ENCODE results near the gene BLVRB. TPM values are rescaled to one million over a fixed set of nuclear protein-coding genes. Genes with fewer than 3 reads are reported as not detected.
A peak's percentile ranks its signal among the peaks of the same experiment; 100 is the strongest.

BLVRB gene
- total RNA-seq, 3 donors from 2014 or later (not counting 1 experiment from before 2014, with no cell fraction given) = 16.8 to 25.2 (median 18.3) TPM

- H3K9me3 ChIP-seq (ENCODE audit: control insufficient read depth, insufficient read depth, low read length) = no peaks in the 10 kb centered on the region
- Mint-ChIP-seq H3K9me3 (no peaks in the 10 kb centered on the region), H3K4me1 (peaks cover 25 to 29% of the 10 kb centered on the region in 2 donors), H3K36me3 (no peaks in the 10 kb centered on the region), H3K27me3 (ENCODE audit: low read depth in 2 of 2) (no peaks in the 10 kb centered on the region), H3K4me3 (peak within 1 kb of the TSS; percentile 98), H3K27ac (peak within 1 kb of the TSS; percentile 92 to 97)
- no peak for TF ChIP-seq CTCF (IDR thresholded peaks at IDR 0.05)
- WGBS (ENCODE audit: insufficient coverage) = under 1% methylated on average over 72 of the region's 72 CpGs
- DNase-seq = peak; percentile 98
- H3K27ac ChIP-seq (ENCODE audit: low read length) = peak within 1 kb of the TSS; percentile 89
- peaks cover 13% of the 10 kb centered on the region for H3K4me1 ChIP-seq (ENCODE audit: control insufficient read depth, insufficient read depth, low read length)
- intact Hi-C loops (cut with micrococcal nuclease) = loop anchor here (1.0 kb wide), 3 partner anchors 18 to 96 kb away; partner anchors contain the start of genes C19orf47 and PLD3
- peaks cover 16% of the 10 kb centered on the region for H3K36me3 ChIP-seq (ENCODE audit: control insufficient read depth, insufficient read depth, low read length)
- H3K4me3 ChIP-seq (ENCODE audit: low read length) = peak within 1 kb of the TSS; percentile 91
- ATAC-seq = peak; percentile 70 to 87 (median 74)
- no peaks in the 10 kb centered on the region for H3K27me3 ChIP-seq (ENCODE audit: control insufficient read depth, insufficient read depth, low read length)
Observed at GRCh38 chr19:40444000-40444824, 21.3 kb downstream of the BLVRB start, which contains the start of gene SERTAD3. SERTAD3 (minus strand) TSS chr19:40444335; CDS start chr19:40442080, 2,255 bp downstream.

DNA sequence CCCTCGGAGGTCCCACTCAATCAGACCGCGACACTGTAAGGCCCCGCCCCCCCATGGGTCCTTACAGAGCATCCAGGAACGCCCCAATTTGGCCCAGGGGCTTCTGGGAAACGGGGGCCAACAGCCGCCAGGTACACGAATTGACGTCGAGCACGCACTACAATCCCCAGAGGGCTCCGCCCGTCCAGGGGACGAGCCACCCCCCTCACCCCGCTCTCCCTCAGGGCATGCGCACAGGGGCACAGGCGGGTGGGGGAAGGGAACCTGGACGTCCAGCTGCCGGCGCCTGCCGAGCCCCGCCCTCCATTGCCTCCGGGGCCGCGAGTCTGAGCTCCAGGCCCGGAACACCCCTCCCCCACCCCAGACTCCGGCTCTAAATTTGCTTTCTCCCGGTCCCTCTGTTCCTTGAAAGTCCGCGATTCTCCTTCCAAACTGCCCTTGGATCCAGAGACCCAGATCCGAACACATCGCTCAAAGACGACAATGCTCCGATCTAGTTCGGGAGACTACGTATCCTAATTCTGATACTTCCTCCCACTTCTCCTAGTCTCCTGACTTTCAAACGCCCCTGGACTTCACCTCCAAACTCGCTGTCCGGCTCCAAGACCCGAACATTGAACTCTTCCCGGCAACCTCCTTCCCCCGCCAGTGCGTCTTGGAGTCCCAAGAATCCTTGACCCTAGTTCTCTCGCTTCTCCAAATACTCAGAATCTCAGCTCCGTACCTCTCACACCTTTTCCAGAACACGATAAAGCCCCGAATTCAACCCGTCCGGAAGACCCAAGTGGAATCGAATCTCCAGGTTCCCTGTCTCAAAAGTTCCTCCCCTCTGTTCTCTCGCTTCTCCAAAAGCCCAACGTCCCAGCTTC is 22.2 kb downstream of the BLVRB start:
- under 1% methylated on average over 52 of the region's 52 CpGs for WGBS (ENCODE audit: insufficient coverage)

More for the DNA sequence above, 22.2 kb downstream of the BLVRB start:
- Mint-ChIP-seq H3K4me3 (peak overlapping the region; percentile 98), H3K4me1 (peaks cover 25 to 29% of the 10 kb centered on the region in 2 donors), H3K36me3 (no peaks in the 10 kb centered on the region), H3K27me3 (ENCODE audit: low read depth in 2 of 2) (no peaks in the 10 kb centered on the region), H3K9me3 (no peaks in the 10 kb centered on the region), H3K27ac (peak overlapping the region; percentile 92 to 97)
- no peak for TF ChIP-seq CTCF (IDR thresholded peaks at IDR 0.05)
- DNase-seq (peak; percentile 95 to 100), ATAC-seq (peak; percentile 76 to 91 (median 78))
- Histone ChIP-seq H3K27ac (ENCODE audit: low read length) (peak overlapping the region; percentile 89), H3K36me3 (ENCODE audit: control insufficient read depth, insufficient read depth, low read length) (peaks cover 16% of the 10 kb centered on the region), H3K27me3 (ENCODE audit: control insufficient read depth, insufficient read depth, low read length) (no peaks in the 10 kb centered on the region), H3K4me3 (ENCODE audit: low read length) (peak overlapping the region; percentile 91), H3K9me3 (ENCODE audit: control insufficient read depth, insufficient read depth, low read length) (no peaks in the 10 kb centered on the region), H3K4me1 (ENCODE audit: control insufficient read depth, insufficient read depth, low read length) (peaks cover 13% of the 10 kb centered on the region)
- intact Hi-C loops (cut with micrococcal nuclease) = loop anchor here (1.0 kb wide), 1 partner anchor 95 kb away; the partner anchor contains the start of genes C19orf47 and PLD3
